K562 (cell line): ENCODE measurements around the gene SLPI. TPM values are rescaled to one million over a fixed set of nuclear protein-coding genes. Genes with fewer than 3 reads are reported as not detected.

ENCODE experiments used
- ARID2 ChIP-seq: fragments of 450-650 bp; IDR thresholded peaks from 2 replicates; pipeline ENCODE4 v1.6.1; 2017; ENCODE audit warnings: antibody characterized with exemption, mild to moderate bottlenecking
- BCLAF1 ChIP-seq, 2 experiments: fragments of 450-650 bp in 1 of 2; IDR thresholded peaks; 2 replicates each; pipeline ENCODE4 v1.6.1; 2011 to 2017; ENCODE audit warnings: low read depth in 2 of 2, antibody characterized with exemption in 1 of 2, borderline replicate concordance in 1 of 2, low read length in 1 of 2, mild to moderate bottlenecking in 1 of 2, mixed read lengths in 1 of 2; ENCODE audit not compliant: control insufficient read depth in 1 of 2
- CTCFL ChIP-seq: IDR thresholded peaks from 2 replicates; pipeline ENCODE4 v1.6.1; 2011; ENCODE audit warnings: borderline replicate concordance, low read depth, mild to moderate bottlenecking, moderate library complexity, low read length; ENCODE audit not compliant: insufficient read depth, poor library complexity, severe bottlenecking
- ELF1 ChIP-seq: fragments of 200-800 bp; sonication (Bioruptor generic); IDR thresholded peaks from 2 replicates; pipeline ENCODE4 v1.6.1; 2016; ENCODE audit warnings: missing genetic modification characterization, missing compliant biosample characterization
- PRDM10 ChIP-seq: fragments of 450-650 bp; IDR thresholded peaks from 2 replicates; pipeline ENCODE4 v1.6.1; 2018; ENCODE audit not compliant: partially characterized antibody
- SREBF1 ChIP-seq: fragments of 150-350 bp; IDR thresholded peaks from 2 replicates; pipeline ENCODE4 v1.6.1; 2014; ENCODE audit warnings: antibody characterized with exemption, low read depth, low read length, borderline replicate concordance
- ZNF318 ChIP-seq, 2 experiments: fragments of 450-650 bp; IDR thresholded peaks; 2 replicates each; pipeline ENCODE4 v1.6.1; 2016; ENCODE audit warnings: mild to moderate bottlenecking in 2 of 2, borderline replicate concordance in 1 of 2, low read depth in 1 of 2, moderate library complexity in 1 of 2
- polyA plus RNA-seq, 8 experiments: library from polyadenylated mRNA; depleted of rRNA in 4 of 8; stranded (reverse) in 5 of 8; unstranded in 3 of 8; fragments of >200 nt; fragmentation: Nextera tagmentation in 2 of 8; fragmentation: Illumina TruSeq in 1 of 8; extraction: Ambion mirVana in 2 of 8; extraction: Trizol in 1 of 8; gene quantifications; 2 replicates each; pipeline versions ENCODE4 v1.2.1 to v1.2.3, GENCODE V29; 2011 to 2014; ENCODE audit warnings: inconsistent platforms in 1 of 8, missing spikeins in 1 of 8
- total RNA-seq, 7 experiments: library from RNA; depleted of rRNA in 6 of 7; stranded (reverse); fragments of >200 nt in 6 of 7; fragmentation: Illumina TruSeq in 2 of 7; extraction: Trizol in 2 of 7; gene quantifications; 2 replicates each; pipeline versions ENCODE4 v1.2.1 to v1.2.3, GENCODE V29; 2011 to 2021; ENCODE audit warnings: low replicate concordance in 1 of 7

SLPI gene
- total and polyA plus RNA-seq, 9 of the 15 experiments (the other 6 are each of a cell fraction or from before 2014, with no cell fraction given), result 0.78 TPM; not detected in 8

GRCh38 chr20:45229264-45230056 lies 24.9 kb downstream of the SLPI start (continued):
- peak; percentile 30 for TF ChIP-seq CTCFL
- no peak for TF ChIP-seq ZNF318 (IDR thresholded peaks at IDR 0.05; ENCODE audit: borderline replicate concordance in 1 of 2, low read depth in 1 of 2)
- TF ChIP-seq ARID2, result no peak
- no peak for TF ChIP-seq SREBF1
- TF ChIP-seq BCLAF1 (IDR thresholded peaks at IDR 0.05; ENCODE audit: borderline replicate concordance in 1 of 2, control insufficient read depth in 1 of 2, low read depth in 2 of 2, low read length in 1 of 2), result no peak
- peak; percentile 27; the same call in 1 of the 2 replicates for TF ChIP-seq ELF1 (tag)
- peak; percentile 73 for TF ChIP-seq PRDM10
